Measurements from ENCODE around the gene CENPT.
"Not testable (repeated sequence)": the region's sequence is repeated elsewhere in the genome, so short reads cannot be mapped to it uniquely, and the experiment has no call there.

The CENPT gene

DNA sequence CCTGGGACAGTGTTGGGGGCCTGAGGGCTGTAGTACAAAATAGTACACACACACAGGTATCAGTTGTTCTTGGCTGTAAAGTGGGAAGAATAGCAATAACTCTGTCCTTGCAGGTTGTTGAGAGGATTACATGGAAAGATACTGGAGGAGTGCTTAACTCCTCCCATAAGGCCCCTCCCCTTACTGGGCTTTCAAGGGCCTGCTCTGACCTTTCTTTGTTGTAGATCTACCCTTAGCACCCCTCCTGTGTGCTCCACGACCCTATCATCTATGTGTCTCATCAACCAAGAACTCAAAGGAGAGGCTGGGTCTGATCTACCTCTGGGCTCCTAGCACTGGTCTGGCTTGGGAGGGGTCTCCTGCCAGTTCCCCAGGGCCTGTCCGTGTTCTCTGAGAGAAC lies 17.1 kb upstream of the CENPT start:
- no peak overlapping the region for H3K9ac ChIP-seq
- no peaks in the 10 kb centered on the region for H3K4me1 ChIP-seq
- peaks cover 95% of the 10 kb centered on the region for H4K20me1 ChIP-seq
- H3K9me3 ChIP-seq: no peaks in the 10 kb centered on the region
- no peak overlapping the region for H3K27ac ChIP-seq
- H3K27me3 ChIP-seq: no peaks in the 10 kb centered on the region
- TF ChIP-seq Cebpa-rat (IDR thresholded peaks at IDR 0.05): no peak
- no peak overlapping the region for H3K4me2 ChIP-seq
- H3K4me3 ChIP-seq: no peak overlapping the region
- peaks cover 100% of the 10 kb centered on the region for H3K36me3 ChIP-seq

DNA sequence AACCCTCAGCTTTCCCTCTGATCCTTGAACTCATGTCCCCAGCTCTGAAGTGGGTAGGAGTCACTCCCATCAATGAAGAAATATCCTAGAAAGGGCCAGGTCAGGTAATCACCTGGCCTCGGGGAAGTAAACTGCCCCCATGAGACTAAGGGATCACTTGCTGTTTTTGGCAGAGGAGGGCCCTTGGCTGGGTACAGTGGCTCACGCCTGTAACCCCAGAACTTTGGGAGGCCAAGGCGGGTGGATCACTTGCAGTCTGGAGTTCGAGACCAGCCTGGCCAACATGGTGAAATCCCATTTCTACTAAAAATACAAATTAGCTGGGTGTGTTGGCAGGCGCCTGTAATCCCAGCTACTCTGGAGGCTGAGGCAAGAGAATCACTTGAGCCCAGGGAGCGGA lies 16.6 kb upstream of the CENPT start:
- not testable (repeated sequence) for H3K9ac ChIP-seq, H3K4me3 ChIP-seq, H3K4me2 ChIP-seq, H3K4me1 ChIP-seq, H3K27me3 ChIP-seq, H3K9me3 ChIP-seq, H3K27ac ChIP-seq
- peaks cover 99% of the 10 kb centered on the region for H4K20me1 ChIP-seq
- peaks cover 100% of the 10 kb centered on the region for H3K36me3 ChIP-seq

DNA sequence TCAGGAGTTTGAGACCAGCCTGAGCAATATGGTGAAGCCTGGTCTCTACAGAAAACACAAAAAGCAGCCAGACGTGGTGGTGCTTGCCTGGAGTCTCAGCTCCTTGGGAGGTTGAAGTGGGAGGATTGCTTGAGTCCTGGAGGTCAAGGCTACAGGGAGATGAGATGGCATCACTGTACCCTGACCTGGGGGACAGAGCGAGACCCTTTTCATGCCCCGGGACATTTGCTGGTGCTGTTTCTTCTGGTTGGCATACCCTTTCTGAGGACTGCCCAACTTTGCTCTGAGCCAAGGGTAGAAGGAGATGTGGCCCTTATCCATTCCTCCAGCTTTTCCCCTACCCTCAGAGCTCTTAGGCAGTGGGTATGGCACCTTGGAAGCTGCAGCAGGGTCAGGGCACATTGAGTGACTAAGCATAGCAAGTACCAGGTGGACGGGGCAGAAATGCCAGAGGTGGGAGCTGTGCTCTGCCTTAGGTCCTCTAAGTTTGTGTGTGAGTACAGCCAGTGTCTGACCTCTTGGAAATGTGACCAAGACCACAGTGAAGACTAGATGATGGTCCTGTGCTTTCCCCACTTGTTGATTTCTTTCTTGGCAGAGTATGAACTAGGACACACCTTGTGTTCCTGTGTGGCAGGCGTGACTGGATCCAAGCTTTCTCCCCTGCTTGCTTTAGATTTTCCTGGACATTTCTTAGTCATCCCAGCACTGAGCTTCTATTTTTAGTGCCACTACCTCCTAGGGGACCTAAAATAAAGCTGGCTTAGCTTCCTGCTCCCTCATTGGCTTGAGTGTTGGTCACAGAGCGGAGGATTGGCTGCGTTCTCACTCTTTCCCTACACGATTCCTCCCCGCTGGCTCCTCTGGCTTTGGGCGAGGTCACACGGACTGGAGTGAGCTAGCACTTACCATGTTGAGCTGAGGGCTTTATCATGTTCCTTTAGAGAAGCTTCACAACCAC lies 15.4 kb upstream of the CENPT start:
- no peaks in the 10 kb centered on the region for H3K4me1 ChIP-seq
- H3K9me3 ChIP-seq: no peaks in the 10 kb centered on the region
- H3K4me3 ChIP-seq: no peak overlapping the region
- peaks cover 98% of the 10 kb centered on the region for H3K36me3 ChIP-seq
- no peak for TF ChIP-seq Cebpa-rat (IDR thresholded peaks at IDR 0.05)
- H4K20me1 ChIP-seq: peaks cover 99% of the 10 kb centered on the region
- H3K4me2 ChIP-seq: no peak overlapping the region
- peak overlapping the region; percentile 9; the same call in 1 of the 2 replicates for H3K27ac ChIP-seq
- H3K9ac ChIP-seq: 0 out of 2 replicates have a peak overlapping the region, but pooled peaks have one; percentile 6
- H3K27me3 ChIP-seq: no peaks in the 10 kb centered on the region

DNA sequence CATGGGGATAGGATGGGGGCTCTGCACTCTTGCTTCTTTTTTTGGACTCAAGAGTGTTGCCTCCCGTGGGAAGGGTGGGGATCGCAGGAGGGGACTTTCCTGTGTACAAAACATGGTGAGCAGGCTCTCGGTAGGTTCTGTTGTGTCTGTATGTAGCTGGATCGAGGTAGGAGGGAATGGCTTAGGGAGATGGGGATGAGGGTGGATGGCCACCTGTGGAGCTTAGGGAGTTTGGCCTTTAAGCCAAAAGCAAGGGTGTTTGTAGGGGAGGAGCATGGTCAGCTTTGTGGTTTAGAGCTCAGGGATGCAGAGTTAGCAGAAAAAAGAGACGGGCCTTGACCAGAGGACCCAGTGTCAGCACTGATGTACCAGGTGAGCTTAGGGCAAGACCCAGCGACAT lies 14.4 kb upstream of the CENPT start:
- H3K4me3 ChIP-seq: no peak overlapping the region
- H3K36me3 ChIP-seq: peaks cover 98% of the 10 kb centered on the region
- TF ChIP-seq Cebpa-rat (IDR thresholded peaks at IDR 0.05): no peak
- H3K9ac ChIP-seq: no peak overlapping the region
- H4K20me1 ChIP-seq: peaks cover 100% of the 10 kb centered on the region
- H3K27me3 ChIP-seq: no peaks in the 10 kb centered on the region
- H3K4me1 ChIP-seq: peaks cover 6% of the 10 kb centered on the region; the same call in 1 of the 2 replicates
- no peak overlapping the region for H3K27ac ChIP-seq
- no peaks in the 10 kb centered on the region for H3K9me3 ChIP-seq
- H3K4me2 ChIP-seq: no peak overlapping the region

DNA sequence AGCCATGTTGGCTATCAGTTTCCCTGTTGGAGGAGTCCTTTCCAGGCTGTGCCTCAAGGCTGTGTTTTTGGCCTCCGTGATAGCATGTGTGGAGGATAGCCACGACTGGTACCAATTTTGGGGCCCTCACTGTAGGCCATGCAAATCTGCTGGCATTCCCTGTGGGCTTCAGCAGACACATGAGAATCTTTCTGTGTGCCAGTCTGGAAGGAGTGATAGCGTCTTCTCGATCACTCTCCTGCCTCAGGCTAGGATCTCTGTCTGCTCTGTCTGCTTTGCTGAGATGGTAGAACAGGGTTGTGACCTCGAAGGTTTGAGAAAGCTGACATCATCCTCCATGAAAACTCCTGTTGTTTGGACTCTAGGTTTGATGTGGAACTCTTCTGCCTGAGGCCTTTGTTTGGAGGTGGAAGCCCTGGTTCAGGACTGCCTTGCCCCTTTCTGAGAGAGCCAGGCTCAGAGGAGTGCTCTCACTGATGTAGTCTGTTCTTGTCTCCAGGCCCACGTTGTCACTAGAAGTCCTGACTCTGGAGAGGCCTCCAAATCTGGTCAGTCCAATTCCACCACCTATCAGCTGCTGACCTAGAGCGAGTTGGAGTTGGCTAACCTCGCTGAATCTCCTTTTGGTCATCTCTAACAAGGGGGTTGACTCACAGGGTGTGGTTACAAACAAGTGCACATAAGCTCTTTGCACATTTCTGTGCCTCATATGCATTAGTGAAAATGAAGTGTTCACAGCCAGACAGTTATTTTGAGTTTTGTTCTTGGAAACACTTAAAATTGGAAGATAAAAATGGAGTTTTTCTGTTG lies 13.3 kb upstream of the CENPT start:
- Histone ChIP-seq H3K4me3 (no peak overlapping the region), H3K27ac (no peak overlapping the region), H3K36me3 (peaks cover 98% of the 10 kb centered on the region), H3K9me3 (no peaks in the 10 kb centered on the region), H3K4me2 (no peak overlapping the region), H4K20me1 (peaks cover 100% of the 10 kb centered on the region), H3K9ac (peak overlapping the region; percentile 34; the same call in 1 of the 2 replicates), H3K27me3 (no peaks in the 10 kb centered on the region), H3K4me1 (peaks cover 6% of the 10 kb centered on the region; the same call in 1 of the 2 replicates)
- no peak for TF ChIP-seq Cebpa-rat (IDR thresholded peaks at IDR 0.05)

DNA sequence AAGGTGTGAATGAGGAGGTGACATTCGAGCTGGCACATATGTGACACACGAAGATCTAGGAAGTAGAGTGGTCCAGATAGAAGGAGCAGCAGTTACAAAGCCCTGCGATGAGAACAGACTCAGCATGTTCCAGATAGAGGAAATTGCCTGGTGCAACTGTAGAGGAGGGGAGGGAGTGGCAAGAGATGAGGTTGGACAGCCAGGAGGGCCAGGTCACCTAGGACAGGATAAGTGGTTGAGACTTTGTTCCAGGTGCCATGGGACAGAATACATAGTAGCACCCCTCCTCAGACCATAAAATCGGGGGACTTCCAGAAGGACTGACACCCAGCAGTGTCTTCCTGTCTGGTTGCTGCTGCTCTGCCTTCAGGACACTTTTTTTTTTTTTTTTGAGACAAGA lies 11.0 kb upstream of the CENPT start:
- Histone ChIP-seq H3K27me3 (no peaks in the 10 kb centered on the region), H3K4me2 (no peak overlapping the region), H3K36me3 (peaks cover 98% of the 10 kb centered on the region), H4K20me1 (peaks cover 100% of the 10 kb centered on the region), H3K4me1 (peaks cover 6% of the 10 kb centered on the region; the same call in 1 of the 2 replicates), H3K27ac (no peak overlapping the region), H3K4me3 (no peak overlapping the region), H3K9ac (no peak overlapping the region), H3K9me3 (no peaks in the 10 kb centered on the region)
- no peak for TF ChIP-seq Cebpa-rat (IDR thresholded peaks at IDR 0.05)

DNA sequence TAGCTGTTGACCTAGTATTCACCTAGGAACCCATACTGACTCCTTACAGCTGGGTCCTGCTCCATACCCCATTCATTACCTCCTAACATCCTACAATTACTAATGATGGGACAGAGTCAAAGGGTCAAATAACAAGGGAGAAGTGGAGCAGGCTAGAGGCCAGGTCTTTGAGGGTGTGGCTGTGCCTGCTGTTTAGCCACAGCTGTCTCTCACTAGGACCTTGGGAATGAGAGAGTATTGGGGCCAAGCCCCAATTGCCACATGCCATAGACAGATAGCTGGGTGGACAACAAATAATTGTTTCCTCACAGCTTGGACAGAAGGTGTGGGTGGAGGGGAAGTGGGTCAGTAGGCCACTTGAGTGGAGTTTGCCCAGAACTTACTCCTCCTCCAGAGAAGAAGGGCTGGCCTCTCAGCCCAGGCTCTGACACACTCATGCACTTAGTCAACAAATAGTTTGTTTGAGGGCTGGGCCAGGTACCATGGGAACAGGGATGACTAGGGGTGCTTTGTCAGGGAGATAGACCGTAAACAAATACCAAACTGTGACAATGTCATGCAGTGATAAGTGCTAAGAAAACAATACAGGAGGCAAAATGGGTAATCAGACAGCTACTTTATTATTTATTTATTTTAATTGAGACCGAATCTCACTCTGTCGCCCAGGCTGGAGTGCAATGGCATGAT lies 10.2 kb upstream of the CENPT start:
- H3K4me3 ChIP-seq: no peak overlapping the region
- no peaks in the 10 kb centered on the region for H3K9me3 ChIP-seq
- H3K27me3 ChIP-seq: no peaks in the 10 kb centered on the region
- H3K4me1 ChIP-seq: peaks cover 6% of the 10 kb centered on the region; the same call in 1 of the 2 replicates
- H4K20me1 ChIP-seq: peaks cover 100% of the 10 kb centered on the region
- no peak overlapping the region for H3K4me2 ChIP-seq
- H3K9ac ChIP-seq: no peak overlapping the region
- H3K27ac ChIP-seq: no peak overlapping the region
- peaks cover 97% of the 10 kb centered on the region for H3K36me3 ChIP-seq
- no peak for TF ChIP-seq Cebpa-rat (IDR thresholded peaks at IDR 0.05)

DNA sequence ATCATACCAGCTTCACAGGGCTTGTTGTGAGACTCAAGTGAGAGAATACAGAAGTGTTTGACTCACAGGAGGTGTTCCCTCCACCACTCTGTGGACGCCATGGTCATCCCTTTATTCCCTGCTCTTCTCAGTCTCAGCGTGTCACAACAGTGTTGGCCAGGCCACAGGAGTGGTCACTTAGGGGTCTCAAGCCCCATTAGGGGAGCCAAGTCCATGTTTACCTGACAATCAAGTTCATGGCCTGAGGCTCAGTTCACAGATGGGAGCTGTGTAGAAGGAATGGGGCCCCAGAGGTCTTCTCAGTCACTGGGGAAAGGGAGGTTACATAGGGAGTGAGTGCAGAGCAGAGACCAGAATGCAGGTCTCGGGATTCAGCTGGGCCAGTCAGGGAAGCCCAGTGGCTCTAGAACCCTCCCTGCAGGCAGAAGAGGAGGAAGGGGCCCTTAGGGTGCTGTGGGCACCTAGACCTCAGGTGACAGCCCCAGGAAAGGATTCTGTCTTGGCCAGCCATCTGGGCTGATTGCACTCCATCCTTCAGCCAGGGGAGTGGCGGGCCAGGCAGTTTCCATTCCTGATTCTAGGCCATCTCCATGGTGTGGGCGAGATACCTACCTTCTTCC lies 9.5 kb upstream of the CENPT start:
- H3K27me3 ChIP-seq: no peaks in the 10 kb centered on the region
- TF ChIP-seq Cebpa-rat (IDR thresholded peaks at IDR 0.05): no peak
- no peak overlapping the region for H3K4me2 ChIP-seq
- peaks cover 90% of the 10 kb centered on the region for H3K36me3 ChIP-seq
- H4K20me1 ChIP-seq: peaks cover 100% of the 10 kb centered on the region
- no peaks in the 10 kb centered on the region for H3K9me3 ChIP-seq
- H3K4me1 ChIP-seq: peaks cover 6% of the 10 kb centered on the region; the same call in 1 of the 2 replicates
- H3K4me3 ChIP-seq: no peak overlapping the region
- no peak overlapping the region for H3K27ac ChIP-seq
- peak overlapping the region; percentile 29; the same call in 1 of the 2 replicates for H3K9ac ChIP-seq

DNA sequence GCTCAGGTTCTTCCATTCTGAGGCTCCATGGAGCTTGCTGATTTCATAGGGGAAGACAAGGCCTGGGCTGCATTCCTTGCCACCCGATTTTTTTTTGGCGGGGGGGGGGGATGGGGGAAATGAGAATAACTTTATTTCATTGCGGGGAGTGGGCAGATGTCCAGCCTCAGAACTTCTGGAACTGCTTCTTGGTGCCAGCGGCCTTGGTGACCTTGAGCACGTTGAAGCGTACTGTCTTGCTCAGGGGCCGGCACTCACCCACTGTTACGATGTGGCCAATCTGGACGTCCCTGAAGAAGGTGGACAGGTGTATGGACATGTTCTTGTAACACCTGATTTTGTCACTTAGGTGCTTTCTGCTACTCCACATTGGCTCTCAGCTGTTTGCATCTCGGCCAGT lies 8.3 kb upstream of the CENPT start:
- Histone ChIP-seq H3K4me3 (no peak overlapping the region), H3K9me3 (no peaks in the 10 kb centered on the region), H3K9ac (no peak overlapping the region), H3K4me1 (peaks cover 6% of the 10 kb centered on the region; the same call in 1 of the 2 replicates), H4K20me1 (peaks cover 100% of the 10 kb centered on the region), H3K4me2 (no peak overlapping the region), H3K36me3 (peaks cover 87% of the 10 kb centered on the region), H3K27me3 (no peaks in the 10 kb centered on the region), H3K27ac (no peak overlapping the region)
- TF ChIP-seq Cebpa-rat (IDR thresholded peaks at IDR 0.05): no peak
